Right lung (tissue), 5 donors: ENCODE measurements around the gene LAMB1. TPM values are rescaled to one million over a fixed set of nuclear protein-coding genes. Genes with fewer than 3 reads are reported as not detected.
"Not testable (repeated sequence)": the region's sequence is repeated elsewhere in the genome, so short reads cannot be mapped to it uniquely, and the experiment has no call there.

ENCODE experiments used
- DNase-seq, 2 donors: peaks; one replicate each; pipeline ENCODE4 v3.0.0-alpha.2; 2013
- polyA plus RNA-seq, 5 donors: library from polyadenylated mRNA; unstranded; fragments of 120-200 nt; gene quantifications; one replicate each; pipeline versions ENCODE4 v1.2.1 to v1.2.3, GENCODE V29; 2013; ENCODE audit warnings: inconsistent platforms in 1 of 5, low replicate concordance in 1 of 5; ENCODE audit not compliant: insufficient read length in 5 of 5, insufficient read depth in 1 of 5

Gene LAMB1
- polyA plus RNA-seq, 5 donors = 434 to 575 (median 522) TPM

DNA sequence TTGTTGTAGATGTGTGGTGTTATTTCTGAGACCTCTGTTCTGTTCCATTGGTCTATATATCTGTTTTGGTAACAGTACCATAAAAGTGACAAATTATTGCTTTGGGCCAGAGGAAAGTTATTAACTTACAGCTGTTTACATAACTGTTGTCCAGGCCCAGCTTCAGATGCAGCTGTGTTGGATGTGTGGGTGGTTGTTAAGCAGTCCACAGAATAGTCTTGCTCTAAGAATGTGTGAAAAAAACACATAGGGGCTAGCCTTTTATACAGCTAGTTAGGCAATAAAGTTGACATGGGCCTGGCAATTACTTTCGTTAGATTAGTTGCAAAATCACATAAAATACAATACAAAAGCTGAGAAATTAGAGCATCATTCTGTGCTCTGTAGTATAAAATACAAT lies 80.1 kb downstream of the LAMB1 start:
- DNase-seq = no peak

DNA sequence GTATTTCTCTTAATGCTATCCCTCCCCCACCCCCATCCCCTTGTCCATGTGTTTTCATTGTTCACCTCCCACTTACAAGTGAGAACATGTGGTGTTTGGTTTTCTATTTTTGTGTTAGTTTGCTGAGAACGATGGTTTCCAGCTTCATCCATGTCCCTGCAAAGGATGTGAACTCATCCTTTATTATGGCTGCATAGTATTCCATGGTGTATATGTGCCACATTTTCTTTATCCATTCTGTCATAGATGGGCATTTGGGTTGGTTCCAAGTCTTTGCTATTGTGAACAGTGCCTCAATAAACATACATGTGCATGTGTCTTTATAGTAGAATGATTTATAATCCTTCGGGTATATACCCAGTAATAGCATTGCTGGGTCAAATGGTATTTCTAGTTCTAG lies 81.1 kb downstream of the LAMB1 start:
- DNase-seq = not testable (repeated sequence)

DNA sequence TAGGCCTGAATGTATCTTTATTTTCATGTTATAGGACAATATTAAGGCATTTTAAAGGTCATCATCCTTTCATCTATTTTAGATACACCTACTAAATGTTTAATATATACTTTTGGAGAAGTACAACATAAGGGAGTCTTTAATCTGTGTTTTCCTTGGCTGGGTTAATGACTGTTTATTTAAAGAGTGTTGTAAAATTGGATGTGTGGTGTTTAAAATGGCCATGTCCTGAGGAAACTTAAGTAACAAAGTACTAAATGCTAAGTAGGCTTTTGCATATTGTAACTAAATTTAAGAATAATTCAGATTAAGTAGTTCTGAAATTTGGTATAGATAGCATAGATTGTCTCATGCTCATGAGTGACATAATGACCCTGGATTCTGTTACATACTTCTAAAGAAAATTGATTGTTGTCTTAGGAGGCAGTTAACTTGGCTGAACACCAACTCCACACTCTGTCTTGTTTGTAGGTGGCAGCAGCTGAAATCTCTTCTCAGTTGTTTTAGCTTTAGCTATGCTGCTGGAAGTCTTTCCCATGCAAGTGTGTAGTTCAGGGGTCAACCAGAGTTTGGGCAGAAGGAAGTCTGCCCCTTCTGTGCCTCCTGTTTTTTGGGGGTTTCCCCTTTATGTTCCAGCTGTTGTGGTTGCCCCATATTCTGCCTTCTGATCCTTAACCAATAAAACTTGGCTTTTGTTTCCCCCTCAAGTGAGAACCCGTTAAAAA lies 82.8 kb downstream of the LAMB1 start:
- no peak for DNase-seq

DNA sequence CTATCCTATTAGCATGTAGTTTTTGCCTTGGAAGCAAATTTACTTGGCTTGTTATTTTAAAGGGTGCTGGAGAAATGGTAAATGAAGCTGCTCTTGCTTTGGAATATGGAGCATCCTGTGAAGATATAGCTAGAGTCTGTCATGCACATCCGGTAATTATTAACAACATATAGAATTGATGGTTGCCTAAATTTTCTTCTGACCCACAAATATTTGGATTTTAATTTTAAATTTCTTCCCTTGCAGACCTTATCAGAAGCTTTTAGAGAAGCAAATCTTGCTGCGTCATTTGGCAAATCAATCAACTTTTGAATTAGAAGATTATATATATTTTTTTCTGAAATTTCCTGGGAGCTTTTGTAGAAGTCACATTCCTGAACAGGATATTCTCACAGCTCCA lies 84.0 kb downstream of the LAMB1 start:
- no peak for DNase-seq

DNA sequence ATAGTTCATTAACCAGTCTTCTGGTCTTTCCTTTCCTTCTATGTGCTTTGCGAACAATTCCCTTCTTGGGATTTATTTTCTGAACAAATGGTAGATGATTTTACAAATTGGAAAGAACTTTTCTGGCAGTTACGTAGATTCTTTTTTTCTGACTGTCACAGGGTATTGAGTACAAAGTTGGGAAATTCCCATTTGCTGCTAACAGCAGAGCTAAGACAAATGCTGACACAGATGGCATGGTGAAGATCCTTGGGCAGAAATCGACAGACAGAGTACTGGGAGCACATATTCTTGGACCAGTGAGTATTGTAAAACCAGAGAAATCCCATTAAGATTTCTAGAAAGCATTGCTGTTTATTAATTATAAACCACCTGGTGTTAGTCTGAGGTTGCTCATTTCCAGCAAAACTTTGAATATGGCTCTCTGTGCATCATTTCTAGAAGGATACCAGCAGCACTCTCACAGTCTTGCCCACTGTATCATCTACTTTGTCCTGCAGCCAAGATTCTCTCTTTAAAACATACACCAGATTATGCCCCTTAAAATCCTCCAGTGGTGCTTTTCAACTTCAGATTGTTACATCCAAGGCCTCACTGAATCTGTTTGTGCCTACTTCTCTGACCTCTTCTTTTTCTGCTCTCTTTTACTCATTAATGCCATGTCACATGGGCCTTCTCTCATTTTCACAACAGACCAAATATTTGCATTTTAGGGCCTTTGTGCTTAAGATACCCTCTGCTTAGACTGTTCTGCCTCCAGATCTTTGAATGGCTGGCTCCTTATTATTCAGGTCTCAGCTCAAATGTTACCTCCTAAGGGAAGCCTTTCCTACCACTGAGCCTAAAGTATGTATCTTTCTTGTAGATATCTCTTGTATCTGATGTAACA lies 85.0 kb downstream of the LAMB1 start:
- DNase-seq = no peak

DNA sequence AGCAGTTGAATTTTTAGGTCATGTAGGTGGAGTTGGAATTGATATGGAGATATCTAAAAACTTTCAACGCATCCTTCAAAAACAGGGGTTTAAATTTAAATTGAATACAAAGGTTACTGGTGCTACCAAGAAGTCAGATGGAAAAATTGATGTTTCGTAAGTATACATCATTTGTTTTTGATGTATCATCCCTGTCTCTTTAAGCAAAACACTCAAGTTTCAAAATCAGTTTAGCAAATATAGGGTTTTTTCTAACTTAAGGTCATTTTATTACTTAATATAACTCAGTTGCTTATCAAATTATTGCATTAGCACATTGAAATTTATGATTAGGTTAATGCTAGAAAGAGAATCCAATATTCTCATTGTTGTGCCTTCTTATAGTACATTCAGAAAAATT lies 87.4 kb downstream of the LAMB1 start:
- DNase-seq = no peak

DNA sequence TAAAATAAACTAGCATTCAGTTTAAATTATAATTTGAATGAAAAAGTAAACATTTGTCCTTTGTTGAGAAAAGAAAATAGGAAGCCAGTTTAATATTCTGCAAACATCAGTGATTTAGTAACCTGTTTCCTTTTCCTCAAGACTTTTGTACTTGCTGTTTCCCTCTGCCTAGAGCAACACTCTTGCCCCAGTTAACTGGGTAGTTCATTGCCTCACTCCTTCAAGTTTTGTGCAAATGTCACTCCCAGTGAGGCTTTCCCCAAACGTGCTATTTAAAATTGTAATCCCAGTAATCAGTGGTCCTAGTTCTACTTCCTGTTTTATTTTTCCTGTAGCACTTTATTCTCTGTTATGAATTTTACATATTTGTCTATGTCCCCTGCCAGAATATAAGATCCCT lies 88.1 kb downstream of the LAMB1 start:
- DNase-seq = no peak

DNA sequence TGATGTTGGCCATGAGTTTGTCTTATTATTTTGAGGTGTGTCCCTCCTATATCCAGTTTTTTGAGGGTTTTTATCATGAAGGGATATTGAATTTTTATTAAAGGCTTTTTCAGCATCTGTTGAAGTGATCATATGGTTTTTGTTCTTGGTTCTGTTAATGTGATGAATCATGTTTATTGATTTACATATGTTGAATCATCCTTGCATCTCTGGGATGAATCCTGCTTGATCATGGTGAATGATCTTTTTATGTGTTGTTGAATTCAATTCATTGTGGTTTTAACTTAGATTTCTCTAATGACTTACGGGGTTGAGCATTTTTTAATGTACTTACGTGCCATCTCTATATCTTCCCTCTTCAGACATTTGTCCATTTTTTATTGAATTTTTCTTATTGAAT lies 89.1 kb downstream of the LAMB1 start:
- no peak for DNase-seq

DNA sequence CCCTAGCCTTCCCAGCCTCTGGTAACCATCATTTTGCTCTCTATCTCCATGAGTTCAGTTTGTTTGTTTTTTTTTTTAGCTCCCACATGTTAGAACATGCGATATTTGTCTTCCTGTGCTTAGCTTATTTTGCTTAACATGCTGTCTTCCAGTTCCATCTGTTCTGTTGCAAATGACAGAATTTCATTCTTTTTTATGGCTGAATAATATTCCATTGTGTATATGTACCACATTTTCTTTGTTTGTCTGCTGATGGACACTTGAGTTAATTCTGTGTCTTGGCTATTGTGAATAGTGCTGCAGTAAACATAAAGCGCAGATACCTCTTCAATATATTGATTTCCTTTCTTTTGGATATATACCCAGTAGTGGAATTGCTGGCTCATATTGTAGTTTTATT lies 91.0 kb downstream of the LAMB1 start:
- no peak for DNase-seq

DNA sequence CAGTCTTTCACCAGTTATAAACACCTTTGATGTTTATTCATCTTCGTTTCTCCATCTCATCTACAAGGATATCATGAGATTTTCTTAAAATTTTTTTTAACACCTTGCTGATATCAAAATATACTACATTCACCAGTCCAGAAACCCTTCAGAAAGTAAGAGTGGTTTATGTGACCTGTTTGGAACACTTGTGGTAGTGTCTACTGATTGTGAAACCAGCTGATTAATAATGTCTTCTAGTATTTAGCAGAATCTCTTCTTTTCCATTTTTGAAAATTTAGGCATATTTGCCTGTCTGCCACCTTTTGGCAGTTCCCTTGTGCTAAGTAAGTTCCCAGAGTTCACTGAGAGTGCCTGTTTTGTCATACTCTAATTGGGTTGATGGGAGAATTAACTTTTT lies 93.5 kb downstream of the LAMB1 start:
- DNase-seq = no peak

DNA sequence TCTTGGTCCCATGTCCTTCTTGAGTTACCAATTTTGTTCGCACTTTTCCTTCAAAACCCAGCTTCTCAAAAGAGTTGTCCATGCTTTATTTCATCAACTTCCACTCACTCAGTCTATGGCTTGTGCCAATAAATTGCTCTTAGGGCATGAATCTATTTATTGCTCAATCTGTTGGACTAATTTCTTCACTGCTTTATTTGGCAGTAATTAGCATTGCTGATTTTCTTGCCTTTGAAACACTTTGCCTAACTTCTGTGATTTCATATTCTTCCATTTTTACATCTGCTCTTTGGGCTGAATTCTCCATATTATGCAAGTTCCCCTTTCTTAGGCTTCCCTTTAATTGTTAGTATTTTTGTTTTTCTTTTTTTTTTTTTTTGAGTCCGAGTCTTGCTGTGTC lies 95.2 kb downstream of the LAMB1 start:
- no peak for DNase-seq

DNA sequence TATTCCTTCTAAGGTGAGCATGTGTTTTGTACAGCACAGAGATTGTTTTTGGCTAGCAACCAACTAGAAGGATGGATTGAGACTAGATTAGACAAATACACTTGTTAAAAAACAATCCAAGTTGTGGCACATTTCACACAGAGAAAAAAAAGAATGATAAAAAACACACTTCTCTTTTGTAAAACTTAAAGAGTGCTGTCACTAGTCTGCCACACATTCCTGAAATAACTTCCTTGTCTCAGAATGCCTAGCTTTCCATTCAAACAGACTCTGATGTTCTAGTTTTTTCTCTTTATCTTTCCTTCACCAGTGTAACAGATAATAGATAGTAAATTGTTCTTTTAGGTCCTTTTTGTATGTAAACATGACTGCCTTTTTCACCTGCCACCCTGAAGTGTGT lies 100.6 kb downstream of the LAMB1 start:
- DNase-seq = no peak

DNA sequence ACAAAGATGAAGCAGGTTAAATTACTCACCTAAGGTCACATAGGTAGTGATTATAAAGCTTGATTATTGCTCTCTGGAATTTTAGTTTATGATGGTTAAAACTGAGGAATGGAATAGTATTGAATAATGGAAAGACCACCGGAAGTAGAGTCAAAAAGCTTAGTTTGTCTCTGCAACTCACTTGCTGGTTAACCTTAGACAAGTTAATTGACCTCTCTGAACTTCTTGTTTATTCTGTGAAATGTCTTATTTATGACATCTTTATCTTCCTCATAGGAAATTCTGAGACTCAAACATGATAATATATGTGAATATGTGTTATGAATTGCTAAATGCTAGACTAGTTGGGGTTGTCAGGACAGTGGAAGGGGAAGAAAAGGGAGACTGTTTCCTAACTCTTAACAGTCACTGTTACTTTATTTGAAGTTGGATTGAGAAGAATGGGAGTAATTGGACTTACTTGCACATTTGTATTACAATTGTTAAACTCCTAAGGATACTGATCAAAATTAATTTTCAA lies 102.4 kb downstream of the LAMB1 start:
- no peak for DNase-seq

DNA sequence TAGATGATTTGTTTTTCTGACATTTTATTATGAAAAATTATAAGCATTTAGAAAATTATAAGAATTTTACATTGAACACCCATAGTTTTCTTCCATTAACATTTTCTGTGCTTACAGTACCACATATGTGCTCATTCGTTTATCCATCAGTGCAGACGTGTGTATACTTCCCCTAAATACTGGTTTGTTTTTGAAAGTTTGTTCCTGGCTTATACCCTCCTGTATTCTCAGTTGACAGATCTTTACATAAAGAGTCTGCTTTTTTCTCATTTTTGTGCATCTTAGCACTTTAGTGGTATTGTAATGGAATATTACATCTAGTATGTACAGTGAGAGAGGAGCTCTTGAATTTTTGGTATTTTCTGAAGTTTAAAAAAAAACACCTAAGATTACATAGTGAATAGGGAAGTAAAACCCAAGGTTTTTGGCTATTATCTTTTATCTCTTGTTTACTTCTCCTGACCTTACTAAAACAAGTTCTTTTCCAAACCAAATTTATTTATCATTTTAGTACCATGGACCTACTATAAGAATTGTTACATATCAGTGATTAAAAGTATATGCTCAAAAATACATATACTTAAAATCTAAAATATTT lies 103.9 kb downstream of the LAMB1 start:
- DNase-seq = no peak

DNA sequence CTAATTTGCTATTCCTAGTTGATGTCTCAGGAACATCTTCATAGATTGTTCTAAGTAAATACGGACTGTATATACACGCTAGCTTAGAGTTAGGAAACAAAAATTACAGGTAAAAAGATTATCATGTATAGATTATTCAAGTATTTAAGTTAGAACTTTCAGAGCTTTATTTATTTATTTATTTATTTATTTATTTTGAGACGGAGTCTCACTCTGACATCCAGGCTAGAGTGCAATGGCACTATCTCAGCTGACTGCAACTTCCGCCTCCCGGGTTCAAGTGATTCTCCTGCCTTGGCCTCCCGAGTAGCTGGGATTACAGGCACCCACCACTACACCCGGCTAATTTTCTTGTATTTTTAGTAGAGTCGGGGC lies 110.6 kb downstream of the LAMB1 start:
- DNase-seq = not testable (repeated sequence)

DNA sequence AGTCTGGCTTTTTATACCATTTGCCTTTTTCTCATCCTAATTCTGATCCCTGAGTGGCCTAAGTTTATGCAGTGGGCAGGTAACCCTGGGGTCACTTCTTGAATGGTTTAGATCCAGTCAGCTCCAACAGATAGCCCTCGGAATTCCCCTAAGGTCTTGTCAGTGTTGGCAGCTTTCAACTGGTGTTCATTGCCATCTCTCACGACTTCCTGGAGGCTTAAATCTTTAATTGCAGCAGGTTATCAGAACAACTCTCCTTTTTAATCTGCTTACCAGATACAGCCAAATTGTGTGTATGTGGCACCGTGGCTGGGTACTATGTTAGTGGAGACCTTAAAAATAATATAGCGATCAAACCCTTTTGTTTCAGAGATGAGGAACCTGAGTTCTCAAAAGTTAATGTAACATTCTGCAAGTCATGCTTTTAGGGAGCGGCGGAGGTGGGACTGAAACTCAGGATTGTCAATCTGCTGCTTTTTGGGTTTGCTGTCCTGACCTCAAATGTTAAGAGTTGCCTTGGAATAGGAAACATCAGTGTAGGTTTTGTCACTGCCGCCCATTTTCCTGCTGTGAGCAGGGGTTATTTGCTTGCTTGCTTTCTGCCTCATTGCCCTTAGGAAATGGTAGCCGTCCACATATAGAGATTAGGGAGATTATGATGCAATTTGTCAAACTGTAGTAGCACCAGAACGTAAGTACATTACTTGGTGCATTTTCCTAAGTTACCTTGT lies 111.2 kb downstream of the LAMB1 start:
- no peak for DNase-seq

DNA sequence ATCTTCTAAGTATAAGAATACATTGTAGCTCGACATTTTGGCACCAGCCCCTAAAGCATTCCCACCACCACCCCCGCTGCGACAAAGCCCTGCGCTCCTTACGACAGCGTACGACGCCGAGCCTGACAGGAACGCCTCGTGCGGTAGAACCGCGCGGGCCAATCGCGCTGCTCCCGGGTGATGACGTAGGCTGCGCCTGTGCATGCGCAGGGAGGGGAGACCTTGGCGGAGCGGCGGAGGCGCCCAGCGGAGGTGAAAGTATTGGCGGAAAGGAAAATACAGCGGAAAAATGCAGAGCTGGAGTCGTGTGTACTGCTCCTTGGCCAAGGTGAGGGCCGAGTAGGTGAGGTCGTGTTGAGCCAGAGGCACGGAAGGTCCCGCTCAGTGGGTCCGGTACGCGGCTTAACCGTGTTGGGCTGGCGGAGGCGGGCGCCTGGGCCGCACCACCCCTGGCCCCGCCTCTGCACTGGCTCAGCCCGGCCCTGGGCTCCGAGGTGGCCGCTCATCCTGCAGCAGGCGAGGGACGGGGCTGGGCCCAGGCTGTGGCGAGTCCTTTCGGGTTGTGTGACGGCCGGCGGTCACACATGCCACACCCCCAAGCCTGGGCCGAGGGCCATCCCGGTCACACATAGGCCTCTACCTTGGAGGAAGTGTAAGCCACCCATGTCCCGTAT lies 111.9 kb downstream of the LAMB1 start, which contains the start of gene DLD:
TSS of gene DLD (plus strand) at position 222 of the 674 bp plus-strand sequence. CDS start at position 290, 68 bp downstream.
- DNase-seq = peak; percentile 92 to 93

DNA sequence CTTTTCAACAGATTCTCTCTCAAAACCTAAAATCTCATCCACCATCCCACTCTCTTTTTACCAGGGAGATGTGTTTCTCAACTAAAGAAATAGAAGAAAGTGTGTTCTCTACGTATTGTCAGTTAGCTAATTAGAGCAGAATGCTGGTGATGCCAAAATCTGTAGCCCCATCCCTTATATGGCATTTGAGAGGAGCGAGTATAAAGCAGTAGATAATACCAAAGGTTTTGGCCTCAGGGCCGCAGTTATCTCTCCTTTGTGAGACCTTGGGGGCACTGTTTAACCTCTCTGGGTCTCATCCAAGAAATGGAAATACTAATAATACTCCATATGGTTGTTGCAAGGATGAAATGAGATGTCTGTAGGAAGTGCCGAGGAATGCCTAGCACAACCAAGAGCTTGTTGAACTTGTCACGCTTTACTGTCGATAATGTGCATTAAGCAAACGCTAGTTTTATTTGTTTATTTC lies 112.4 kb downstream of the LAMB1 start:
- no peak for DNase-seq

DNA sequence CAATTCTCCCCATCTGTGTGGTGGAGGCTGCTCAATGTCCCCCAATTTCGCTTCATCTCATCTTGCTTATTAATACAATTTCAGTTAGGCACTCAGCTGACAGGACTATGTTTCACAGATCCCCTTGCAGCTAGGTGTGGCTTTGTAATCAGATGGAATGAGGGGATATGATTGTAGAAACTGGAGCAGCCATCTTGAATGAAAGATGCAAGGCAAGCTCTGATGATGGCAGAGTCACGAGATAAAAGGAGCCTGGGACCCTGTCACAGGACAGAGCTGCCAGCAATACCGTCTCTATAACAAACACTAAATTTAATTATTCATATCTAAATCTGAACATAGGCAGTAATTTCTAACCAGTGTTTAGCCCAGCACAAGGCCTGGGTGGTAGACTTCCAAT lies 113.0 kb downstream of the LAMB1 start:
- no peak for DNase-seq

DNA sequence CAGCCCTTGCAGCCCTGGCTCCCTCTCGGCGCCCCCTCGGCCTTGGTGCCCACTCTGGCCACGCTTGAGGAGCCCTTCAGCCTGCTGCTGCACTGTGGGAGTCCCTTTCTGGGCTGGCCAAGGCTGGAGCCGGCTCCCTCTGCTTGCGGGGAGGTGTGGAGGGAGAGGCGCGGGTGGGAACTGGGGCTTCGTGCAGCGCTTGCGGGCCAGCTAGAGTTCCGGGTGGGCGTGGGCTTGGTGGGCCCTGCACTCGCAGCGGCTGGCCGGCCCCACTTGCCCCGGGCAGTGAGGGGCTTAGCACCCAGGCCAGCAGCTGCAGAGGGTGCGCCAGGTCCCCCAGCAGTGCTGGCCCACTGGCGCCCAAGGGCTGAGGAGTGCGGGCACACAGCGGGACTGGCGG lies 115.1 kb downstream of the LAMB1 start:
- DNase-seq = not testable (repeated sequence)
